Fibroblast of villous mesenchyme (primary cell): ENCODE results near the gene ANO8. TPM values are rescaled to one million over a fixed set of nuclear protein-coding genes. Genes with fewer than 3 reads are reported as not detected.

Experiments
- DNase-seq: peaks from one replicate; pipeline ENCODE4 v3.0.0-alpha.2; 2010; ENCODE audit warnings: low read depth
- H3K4me3 ChIP-seq: 2 replicates; pipeline ENCODE4 v1.5.1; 2011; ENCODE audit warnings: low read depth, mild to moderate bottlenecking, low read length
- total RNA-seq: library from RNA; depleted of rRNA; stranded (reverse); fragments of >200 nt; gene quantifications from 2 replicates; pipeline ENCODE4 v1.2.3, GENCODE V29; 2012
- TF ChIP-seq, protein P1 (sequence below): IDR thresholded peaks from 2 replicates; pipeline ENCODE4 v1.5.1; 2012; ENCODE audit warnings: low read depth, mild to moderate bottlenecking, low read length; ENCODE audit not compliant: insufficient read depth

The ANO8 gene
- total RNA-seq, 1 donor, result 3.9 TPM

DNA sequence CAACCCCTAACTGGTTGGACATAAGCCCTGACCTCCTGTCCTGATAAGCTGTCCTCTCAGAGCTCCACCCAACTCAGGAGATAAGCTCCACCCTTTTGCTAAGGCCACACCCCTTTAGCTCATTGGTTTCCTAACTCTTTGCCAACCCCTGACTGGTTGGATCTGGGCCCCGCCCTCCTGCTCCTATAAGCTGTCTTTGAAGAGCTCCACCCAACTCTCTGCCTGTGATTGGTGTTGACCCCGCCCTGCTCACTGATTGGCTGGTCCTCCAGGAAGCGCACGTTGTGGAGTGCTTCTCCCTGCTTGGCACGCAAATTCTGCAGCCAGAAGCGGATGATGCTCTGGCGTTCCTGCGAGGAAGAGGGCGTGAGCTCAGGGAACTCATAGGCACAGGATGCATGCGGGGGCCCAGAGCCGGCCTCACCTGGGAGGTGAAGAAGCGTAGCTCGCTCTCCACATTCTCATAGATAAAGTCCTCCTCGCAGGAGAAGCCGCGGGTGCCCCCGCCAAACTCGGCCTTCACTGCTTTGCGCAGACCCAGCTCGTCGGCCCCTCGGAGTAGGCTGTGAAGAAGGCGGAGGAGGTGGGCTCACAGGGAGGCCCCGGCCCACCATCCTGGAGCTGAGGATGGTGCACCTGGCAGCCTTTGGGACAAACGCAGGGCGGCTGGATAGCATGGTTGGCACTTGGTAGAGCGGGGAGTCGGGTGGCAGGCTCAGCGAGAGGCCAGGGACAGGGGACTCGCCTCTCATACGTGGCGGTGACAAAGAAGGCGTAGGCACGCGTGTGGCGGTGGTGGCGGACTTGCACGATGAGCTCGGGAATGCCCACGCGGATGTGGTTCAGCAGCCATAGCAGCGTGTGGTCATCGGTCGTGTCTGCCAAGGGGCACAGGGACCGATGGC lies 1.7 kb downstream of the ANO8 start:
- TF ChIP-seq, protein P1, sequence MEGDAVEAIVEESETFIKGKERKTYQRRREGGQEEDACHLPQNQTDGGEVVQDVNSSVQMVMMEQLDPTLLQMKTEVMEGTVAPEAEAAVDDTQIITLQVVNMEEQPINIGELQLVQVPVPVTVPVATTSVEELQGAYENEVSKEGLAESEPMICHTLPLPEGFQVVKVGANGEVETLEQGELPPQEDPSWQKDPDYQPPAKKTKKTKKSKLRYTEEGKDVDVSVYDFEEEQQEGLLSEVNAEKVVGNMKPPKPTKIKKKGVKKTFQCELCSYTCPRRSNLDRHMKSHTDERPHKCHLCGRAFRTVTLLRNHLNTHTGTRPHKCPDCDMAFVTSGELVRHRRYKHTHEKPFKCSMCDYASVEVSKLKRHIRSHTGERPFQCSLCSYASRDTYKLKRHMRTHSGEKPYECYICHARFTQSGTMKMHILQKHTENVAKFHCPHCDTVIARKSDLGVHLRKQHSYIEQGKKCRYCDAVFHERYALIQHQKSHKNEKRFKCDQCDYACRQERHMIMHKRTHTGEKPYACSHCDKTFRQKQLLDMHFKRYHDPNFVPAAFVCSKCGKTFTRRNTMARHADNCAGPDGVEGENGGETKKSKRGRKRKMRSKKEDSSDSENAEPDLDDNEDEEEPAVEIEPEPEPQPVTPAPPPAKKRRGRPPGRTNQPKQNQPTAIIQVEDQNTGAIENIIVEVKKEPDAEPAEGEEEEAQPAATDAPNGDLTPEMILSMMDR, result no peak
- H3K4me3 ChIP-seq, result no peak overlapping the region
- peak; percentile 63 for DNase-seq

DNA sequence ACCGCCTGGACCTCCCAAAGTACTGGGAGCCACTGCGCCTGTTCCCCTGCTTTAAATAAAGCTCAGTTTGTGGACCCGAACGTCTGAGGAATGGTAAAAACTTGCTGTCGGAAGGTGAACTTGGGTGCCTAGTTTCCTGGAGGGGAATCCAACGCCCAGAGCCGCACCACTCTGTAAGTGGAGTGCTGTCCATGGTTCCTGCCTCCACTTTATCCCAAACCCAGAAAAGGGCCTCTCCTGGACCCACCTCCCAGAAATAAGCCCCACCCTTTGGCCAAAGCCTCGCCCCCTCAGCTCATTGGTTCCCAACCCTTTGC lies 2.3 kb downstream of the ANO8 start:
- DNase-seq, result no peak
- TF ChIP-seq, protein P1, result no peak
- H3K4me3 ChIP-seq, result no peak overlapping the region

DNA sequence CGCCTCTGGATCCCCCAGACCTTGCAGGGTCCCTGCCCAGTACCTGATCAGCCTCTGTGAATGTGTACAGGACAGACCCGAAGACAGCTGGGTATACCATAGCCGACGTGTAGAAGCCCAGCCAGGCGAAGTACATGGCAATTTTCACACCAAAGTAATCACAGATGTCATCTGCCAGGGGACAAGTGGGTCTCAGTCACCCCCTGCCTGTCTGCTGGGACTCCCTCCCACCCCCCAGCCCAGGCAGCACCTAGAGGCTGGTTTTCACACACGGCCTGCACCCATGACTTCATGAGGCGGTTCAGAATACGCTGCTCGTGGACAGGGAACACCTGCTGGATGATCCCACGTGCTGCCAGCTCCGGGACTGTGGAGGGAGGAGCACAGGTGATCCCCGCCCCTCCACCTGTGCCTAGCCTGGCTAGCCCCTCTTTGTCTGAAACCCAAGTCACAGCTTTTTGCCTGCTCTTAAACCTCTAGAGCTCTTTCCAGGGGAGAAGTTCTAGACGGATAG lies 3.6 kb downstream of the ANO8 start:
- no peak for DNase-seq
- no peak overlapping the region for H3K4me3 ChIP-seq
- TF ChIP-seq, protein P1, result no peak

DNA sequence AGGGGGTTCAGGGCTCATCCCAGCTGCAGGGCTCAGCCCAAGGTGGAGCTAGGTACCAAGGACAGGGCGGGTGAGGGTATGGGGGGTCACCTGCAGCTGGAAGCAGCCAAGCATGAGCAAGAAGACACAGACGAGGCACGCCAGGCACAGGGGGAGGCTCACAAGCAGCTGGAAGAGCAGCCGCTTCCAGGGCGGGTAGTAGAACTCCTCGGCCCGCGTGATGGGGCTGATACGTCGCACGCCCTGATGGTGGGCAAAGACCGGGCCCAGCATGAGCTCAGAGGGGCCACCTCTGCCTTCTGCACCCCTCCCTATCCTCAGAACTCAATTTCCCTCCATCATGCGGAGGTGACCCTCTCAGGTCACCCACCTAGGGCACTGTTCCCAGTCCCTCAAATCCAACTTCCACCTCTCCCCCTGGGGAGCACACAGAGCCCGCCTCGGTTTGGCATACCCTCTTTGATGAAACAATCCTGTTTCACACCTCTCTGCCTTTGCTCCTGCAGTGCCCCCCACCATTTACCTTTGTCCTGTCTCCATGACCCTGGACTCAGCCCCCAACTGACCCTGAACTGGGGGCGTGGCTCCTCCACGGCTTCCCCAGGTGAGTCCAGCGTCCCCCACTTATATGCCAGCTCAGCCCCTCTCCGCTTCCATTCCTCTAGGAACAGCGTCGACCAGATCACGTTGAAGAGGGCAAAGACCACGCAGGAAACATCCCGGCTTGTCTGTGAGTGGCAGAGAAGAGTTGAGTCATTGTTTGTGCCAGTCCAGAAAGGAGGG lies 4.2 kb downstream of the ANO8 start:
- TF ChIP-seq, protein P1, result no peak
- H3K4me3 ChIP-seq, result no peak overlapping the region
- DNase-seq, result no peak

DNA sequence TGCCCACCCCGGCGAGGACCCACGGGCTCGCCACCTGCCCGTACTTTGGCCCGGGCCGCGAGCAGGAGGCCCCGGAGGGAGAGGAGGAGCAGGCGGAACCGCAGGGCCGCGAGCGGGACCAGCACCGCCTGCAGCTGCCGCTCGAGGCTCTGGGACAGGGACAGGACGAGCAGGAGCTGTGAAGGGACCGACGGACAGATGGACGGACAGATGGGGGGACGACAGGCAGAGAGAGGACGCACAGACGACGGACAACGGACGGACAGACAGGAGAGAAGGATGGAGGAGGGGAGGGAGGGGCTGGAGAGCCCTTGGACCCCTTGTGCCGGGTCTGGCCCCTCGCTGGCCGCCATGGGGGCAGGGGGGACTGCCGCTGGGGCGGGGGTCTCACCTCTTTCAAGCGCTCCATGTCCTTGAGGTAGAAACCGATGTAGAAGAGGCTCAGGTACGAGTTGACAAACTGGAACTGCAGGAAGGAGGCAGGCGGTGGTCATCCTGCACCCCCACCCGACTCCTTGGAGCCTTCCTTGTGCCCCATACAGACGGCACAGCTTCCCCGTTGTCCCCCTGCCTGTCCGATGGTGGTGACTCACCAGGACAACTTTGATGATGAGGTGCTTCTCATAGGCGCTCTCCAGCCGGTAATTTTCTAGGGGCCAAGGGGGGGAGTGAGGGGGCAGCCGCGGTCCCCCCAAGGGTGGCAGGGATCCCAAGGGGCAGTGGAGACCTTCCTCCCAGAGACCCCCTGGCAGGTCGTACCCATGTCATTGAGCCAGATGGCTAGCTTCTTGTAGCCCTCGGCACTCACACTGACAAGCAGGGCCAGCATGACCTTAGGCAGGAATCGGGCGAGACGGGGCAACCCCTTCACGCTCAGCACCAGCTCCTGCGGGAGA lies 5.0 kb downstream of the ANO8 start:
- no peak for DNase-seq
- no peak overlapping the region for H3K4me3 ChIP-seq
- TF ChIP-seq, protein P1, result no peak
